Activated CD8-positive, alpha-beta memory T cell treated with anti-CD3 and anti-CD28 coated beads, Interleukin-2, amount 10 ng/mL, durations not matched to agents 7 days and 5 days (primary cell): Measurements from ENCODE around the gene CHST9. TPM values are rescaled to one million over a fixed set of nuclear protein-coding genes. Genes with fewer than 3 reads are reported as not detected.

ENCODE experiments used
- ATAC-seq: fragments of 150-1000 bp; cut with Tn5 transposase; one replicate; pipeline ENCODE4 v1.10.0; 2021; ENCODE audit warnings: moderate library complexity
- CTCF ChIA-PET: fragments of 350-600 bp; sonication (Branson Sonifier 250); formaldehyde crosslinking; loops from one replicate; lab custom pipeline; 2021; ENCODE audit warnings: antibody characterized with exemption; lab: Charles Lee
- DNase-seq: peaks from one replicate; pipeline ENCODE4 v3.0.0-alpha.2; 2020
- H3K27ac Mint-ChIP-seq: one replicate; pipeline ENCODE4 v1.8.0; 2021; ENCODE audit warnings: mild to moderate bottlenecking, mixed read lengths
- H3K27me3 Mint-ChIP-seq: one replicate; pipeline ENCODE4 v1.8.0; 2021; ENCODE audit warnings: mixed read lengths
- H3K36me3 Mint-ChIP-seq: one replicate; pipeline ENCODE4 v1.8.0; 2021; ENCODE audit warnings: mild to moderate bottlenecking, mixed read lengths
- H3K4me1 Mint-ChIP-seq: one replicate; pipeline ENCODE4 v1.8.0; 2021; ENCODE audit warnings: mixed read lengths
- H3K4me3 Mint-ChIP-seq: one replicate; pipeline ENCODE4 v1.8.0; 2021; ENCODE audit warnings: mild to moderate bottlenecking, moderate library complexity, mixed read lengths
- H3K9me3 Mint-ChIP-seq: one replicate; pipeline ENCODE4 v1.8.0; 2022; ENCODE audit warnings: low read depth, mixed read lengths
- total RNA-seq, 2 experiments: library from RNA; stranded (reverse); gene quantifications; one replicate each; pipeline ENCODE4 v1.2.3, GENCODE V29; 2021

CHST9 gene
- total RNA-seq, 2 experiments from 2014 or later = not detected

- Mint-ChIP-seq H3K4me1 (no peaks in the 10 kb centered on the region), H3K36me3 (no peaks in the 10 kb centered on the region), H3K27ac (no peak overlapping the region), H3K9me3 (peaks cover 5% of the 10 kb centered on the region), H3K27me3 (no peaks in the 10 kb centered on the region), H3K4me3 (no peak overlapping the region)
- CTCF ChIA-PET = no interaction called here
- DNase-seq = no peak
- no peak for ATAC-seq
Measured at GRCh38 chr18:27143580-27144287, 41.4 kb downstream of the CHST9 start.

GRCh38 chr18:27142891-27143290, 42.2 kb downstream of the CHST9 start:
- ATAC-seq (no peak), DNase-seq (no peak)
- no peaks in the 10 kb centered on the region for H3K4me1 Mint-ChIP-seq
- no peaks in the 10 kb centered on the region for H3K27me3 Mint-ChIP-seq
- H3K9me3 Mint-ChIP-seq = peaks cover 4% of the 10 kb centered on the region
- H3K27ac Mint-ChIP-seq = no peak overlapping the region
- no peaks in the 10 kb centered on the region for H3K36me3 Mint-ChIP-seq
- CTCF ChIA-PET = no interaction called here
- H3K4me3 Mint-ChIP-seq = no peak overlapping the region

- CTCF ChIA-PET = no interaction called here
- ATAC-seq (no peak), DNase-seq (no peak)
- Mint-ChIP-seq H3K36me3 (no peaks in the 10 kb centered on the region), H3K4me3 (no peak overlapping the region), H3K27ac (no peak overlapping the region), H3K4me1 (no peaks in the 10 kb centered on the region), H3K27me3 (no peaks in the 10 kb centered on the region), H3K9me3 (no peaks in the 10 kb centered on the region)
Measured at GRCh38 chr18:27141876-27142275, 43.2 kb downstream of the CHST9 start.

GRCh38 chr18:27138079-27138478, 47.0 kb downstream of the CHST9 start:
- Mint-ChIP-seq H3K27me3 (no peaks in the 10 kb centered on the region), H3K36me3 (no peaks in the 10 kb centered on the region), H3K27ac (no peak overlapping the region), H3K4me1 (no peaks in the 10 kb centered on the region), H3K9me3 (peaks cover 3% of the 10 kb centered on the region), H3K4me3 (no peak overlapping the region)
- DNase-seq (no peak), ATAC-seq (no peak)
- CTCF ChIA-PET = no interaction called here

- Mint-ChIP-seq H3K4me1 (no peaks in the 10 kb centered on the region), H3K27ac (no peak overlapping the region), H3K36me3 (no peaks in the 10 kb centered on the region), H3K27me3 (no peaks in the 10 kb centered on the region), H3K4me3 (no peak overlapping the region), H3K9me3 (peaks cover 5% of the 10 kb centered on the region)
- ATAC-seq = no peak
- no peak for DNase-seq
- CTCF ChIA-PET = no interaction called here
Measured at GRCh38 chr18:27136208-27136535, 48.9 kb downstream of the CHST9 start.

- H3K27ac Mint-ChIP-seq = no peak overlapping the region
- no peak for ATAC-seq
- CTCF ChIA-PET = no interaction called here
Measured at GRCh38 chr18:27135504-27136207, 49.5 kb downstream of the CHST9 start.

GRCh38 chr18:27130065-27130630, 55.0 kb downstream of the CHST9 start:
- no peaks in the 10 kb centered on the region for H3K4me1 Mint-ChIP-seq
- no peak overlapping the region for H3K27ac Mint-ChIP-seq
- ATAC-seq (no peak), DNase-seq (no peak)
- CTCF ChIA-PET = no interaction called here
- H3K4me3 Mint-ChIP-seq = no peak overlapping the region
- H3K27me3 Mint-ChIP-seq = no peaks in the 10 kb centered on the region
- H3K36me3 Mint-ChIP-seq = no peaks in the 10 kb centered on the region
- H3K9me3 Mint-ChIP-seq = peaks cover 7% of the 10 kb centered on the region

More at GRCh38 chr18:27135504-27136207, 49.5 kb downstream of the CHST9 start:
- peaks cover 5% of the 10 kb centered on the region for H3K9me3 Mint-ChIP-seq
- H3K27me3 Mint-ChIP-seq = no peaks in the 10 kb centered on the region
- no peaks in the 10 kb centered on the region for H3K36me3 Mint-ChIP-seq
- DNase-seq = no peak
- H3K4me1 Mint-ChIP-seq = no peaks in the 10 kb centered on the region
- no peak overlapping the region for H3K4me3 Mint-ChIP-seq

GRCh38 chr18:27124196-27124595, 60.9 kb downstream of the CHST9 start:
- Mint-ChIP-seq H3K9me3 (peaks cover 2% of the 10 kb centered on the region), H3K4me3 (no peak overlapping the region), H3K4me1 (no peaks in the 10 kb centered on the region), H3K27me3 (no peaks in the 10 kb centered on the region), H3K27ac (no peak overlapping the region), H3K36me3 (no peaks in the 10 kb centered on the region)
- DNase-seq (no peak), ATAC-seq (no peak)
- CTCF ChIA-PET = no interaction called here

- H3K4me1 Mint-ChIP-seq = no peaks in the 10 kb centered on the region
- no peak for ATAC-seq
- no peak overlapping the region for H3K4me3 Mint-ChIP-seq
- no peak for DNase-seq
- CTCF ChIA-PET = no interaction called here
- no peaks in the 10 kb centered on the region for H3K27me3 Mint-ChIP-seq
- H3K9me3 Mint-ChIP-seq = peaks cover 5% of the 10 kb centered on the region
- no peaks in the 10 kb centered on the region for H3K36me3 Mint-ChIP-seq
- H3K27ac Mint-ChIP-seq = no peak overlapping the region
Measured at GRCh38 chr18:27121108-27121507, 64.0 kb downstream of the CHST9 start.

GRCh38 chr18:27120246-27120645, 64.9 kb downstream of the CHST9 start:
- Mint-ChIP-seq H3K27ac (no peak overlapping the region), H3K9me3 (peaks cover 5% of the 10 kb centered on the region), H3K4me1 (no peaks in the 10 kb centered on the region), H3K27me3 (no peaks in the 10 kb centered on the region), H3K36me3 (no peaks in the 10 kb centered on the region), H3K4me3 (no peak overlapping the region)
- DNase-seq (no peak), ATAC-seq (no peak)
- CTCF ChIA-PET = no interaction called here

- Mint-ChIP-seq H3K4me1 (no peaks in the 10 kb centered on the region), H3K36me3 (no peaks in the 10 kb centered on the region), H3K27me3 (no peaks in the 10 kb centered on the region), H3K27ac (no peak overlapping the region), H3K9me3 (peaks cover 5% of the 10 kb centered on the region), H3K4me3 (no peak overlapping the region)
- no peak for DNase-seq
- CTCF ChIA-PET = no interaction called here
- no peak for ATAC-seq
Measured at GRCh38 chr18:27118973-27119372, 66.1 kb downstream of the CHST9 start.

- H3K4me3 Mint-ChIP-seq = no peak overlapping the region
Measured at GRCh38 chr18:27114842-27115241, 70.3 kb downstream of the CHST9 start.

GRCh38 chr18:27113358-27113757, 71.8 kb downstream of the CHST9 start:
- DNase-seq (no peak), ATAC-seq (no peak)
- H3K4me3 Mint-ChIP-seq = no peak overlapping the region
- H3K27ac Mint-ChIP-seq = no peak overlapping the region
- peaks cover 5% of the 10 kb centered on the region for H3K9me3 Mint-ChIP-seq
- CTCF ChIA-PET = interaction anchor here (1.3 kb wide), 1 partner anchor 492 kb away, joined by 3 read pairs; no protein-coding TSS in a partner anchor
- no peaks in the 10 kb centered on the region for H3K27me3 Mint-ChIP-seq
- no peaks in the 10 kb centered on the region for H3K4me1 Mint-ChIP-seq
- H3K36me3 Mint-ChIP-seq = no peaks in the 10 kb centered on the region

More at GRCh38 chr18:27114842-27115241, 70.3 kb downstream of the CHST9 start:
- no peaks in the 10 kb centered on the region for H3K36me3 Mint-ChIP-seq
- DNase-seq (no peak), ATAC-seq (no peak)
- CTCF ChIA-PET = no interaction called here
- H3K4me1 Mint-ChIP-seq = no peaks in the 10 kb centered on the region
- H3K27me3 Mint-ChIP-seq = no peaks in the 10 kb centered on the region
- H3K27ac Mint-ChIP-seq = no peak overlapping the region
- peaks cover 5% of the 10 kb centered on the region for H3K9me3 Mint-ChIP-seq

- no peaks in the 10 kb centered on the region for H3K36me3 Mint-ChIP-seq
- DNase-seq (no peak), ATAC-seq (no peak)
- no peak overlapping the region for H3K4me3 Mint-ChIP-seq
- CTCF ChIA-PET = interaction anchor here (0.5 kb wide), 1 partner anchor 926 kb away, joined by 4 read pairs; no protein-coding TSS in a partner anchor
- H3K9me3 Mint-ChIP-seq = no peaks in the 10 kb centered on the region
- no peaks in the 10 kb centered on the region for H3K4me1 Mint-ChIP-seq
- no peaks in the 10 kb centered on the region for H3K27me3 Mint-ChIP-seq
- no peak overlapping the region for H3K27ac Mint-ChIP-seq
Measured at GRCh38 chr18:27110319-27110718, 74.8 kb downstream of the CHST9 start.
